Liver (tissue), 9 donors: Measurements from ENCODE around the gene TMEM205. TPM values are rescaled to one million over a fixed set of nuclear protein-coding genes. Genes with fewer than 3 reads are reported as not detected.

Source experiments
- DNase-seq: peaks from one replicate; pipeline ENCODE4 v3.0.0-alpha.2; 2017; ENCODE audit warnings: low spot score
- H3K27ac ChIP-seq, 2 donors: one replicate each; pipeline ENCODE4 v1.7.0; 2013; ENCODE audit warnings: inconsistent platforms in 2 of 2, low read length in 2 of 2, control low read depth in 1 of 2, low read depth in 1 of 2, mild to moderate bottlenecking in 1 of 2
- H3K27me3 ChIP-seq, 4 donors: one replicate each; pipeline versions ENCODE4 v1.6.1 to v1.7.0; 2013; ENCODE audit warnings: low read length in 3 of 4, inconsistent platforms in 1 of 4, mild to moderate bottlenecking in 1 of 4, moderate library complexity in 1 of 4; ENCODE audit not compliant: control insufficient read depth in 4 of 4, insufficient read depth in 4 of 4
- H3K36me3 ChIP-seq, 4 donors: one replicate each; pipeline versions ENCODE4 v1.6.1 to v1.7.0; 2013; ENCODE audit warnings: low read length in 3 of 4, mild to moderate bottlenecking in 3 of 4, low read depth in 1 of 4, moderate library complexity in 1 of 4; ENCODE audit not compliant: control insufficient read depth in 4 of 4, insufficient read depth in 3 of 4
- H3K4me1 ChIP-seq, 4 donors: one replicate each; pipeline versions ENCODE4 v1.6.1 to v1.7.0; 2013; ENCODE audit warnings: low read length in 3 of 4, mild to moderate bottlenecking in 3 of 4, moderate library complexity in 1 of 4; ENCODE audit not compliant: control insufficient read depth in 4 of 4, insufficient read depth in 4 of 4
- H3K4me3 ChIP-seq, 3 donors: one replicate each; pipeline versions ENCODE4 v1.6.1 to v1.7.0; 2013; ENCODE audit warnings: low read length in 3 of 3, control low read depth in 1 of 3, low read depth in 1 of 3, mild to moderate bottlenecking in 1 of 3
- H3K9ac ChIP-seq, 2 donors: one replicate each; pipeline ENCODE4 v1.7.0; 2013; ENCODE audit warnings: low read length in 2 of 2, mild to moderate bottlenecking in 2 of 2, moderate library complexity in 2 of 2, control low read depth in 1 of 2, low read depth in 1 of 2
- H3K9me3 ChIP-seq, 4 donors: one replicate each; pipeline versions ENCODE4 v1.6.1 to v1.7.0; 2013; ENCODE audit warnings: low read length in 3 of 4; ENCODE audit not compliant: control insufficient read depth in 4 of 4
- EGR1 ChIP-seq, 2 donors: IDR thresholded peaks; 2 replicates each; pipeline ENCODE4 v1.6.1; 2016 to 2018; ENCODE audit warnings: antibody characterized with exemption in 2 of 2, low read depth in 2 of 2
- FOXA1 ChIP-seq: IDR thresholded peaks from 2 replicates; pipeline ENCODE4 v1.6.1; 2016; ENCODE audit warnings: antibody characterized with exemption
- FOXA2 ChIP-seq: IDR thresholded peaks from 2 replicates; pipeline ENCODE4 v1.6.1; 2016; ENCODE audit warnings: antibody characterized with exemption
- GABPA ChIP-seq, 2 donors: IDR thresholded peaks in 1 of 2; conservative IDR thresholded peaks in 1 of 2; 2 replicates each; pipeline ENCODE4 v1.6.1; 2016; ENCODE audit warnings: antibody characterized with exemption in 2 of 2, mild to moderate bottlenecking in 1 of 2, moderate library complexity in 1 of 2
- HNF4A ChIP-seq, 2 donors: conservative IDR thresholded peaks; 2 replicates each; pipeline ENCODE4 v1.6.1; 2016; ENCODE audit warnings: antibody characterized with exemption in 2 of 2, mild to moderate bottlenecking in 2 of 2
- HNF4G ChIP-seq: IDR thresholded peaks from 2 replicates; pipeline ENCODE4 v1.6.1; 2016; ENCODE audit warnings: antibody characterized with exemption
- JUND ChIP-seq, 2 donors: IDR thresholded peaks; 2 replicates each; pipeline ENCODE4 v1.6.1; 2016; ENCODE audit warnings: antibody characterized with exemption in 2 of 2
- NR2F2 ChIP-seq: IDR thresholded peaks from 2 replicates; pipeline ENCODE4 v1.6.1; 2016; ENCODE audit warnings: antibody characterized with exemption
- RAD21 ChIP-seq, 2 donors: IDR thresholded peaks; 2 replicates each; pipeline ENCODE4 v1.6.1; 2016; ENCODE audit warnings: antibody characterized with exemption in 2 of 2, mild to moderate bottlenecking in 2 of 2
- RXRA ChIP-seq, 2 donors: IDR thresholded peaks; 2 replicates each; pipeline ENCODE4 v1.6.1; 2017 to 2018; ENCODE audit warnings: antibody characterized with exemption in 2 of 2, mild to moderate bottlenecking in 1 of 2
- SP1 ChIP-seq: IDR thresholded peaks from 2 replicates; pipeline ENCODE4 v1.6.1; 2018; ENCODE audit warnings: antibody characterized with exemption, mild to moderate bottlenecking
- TAF1 ChIP-seq: conservative IDR thresholded peaks from 2 replicates; pipeline ENCODE4 v1.6.1; 2016; ENCODE audit warnings: antibody characterized with exemption, mild to moderate bottlenecking
- YY1 ChIP-seq: IDR thresholded peaks from 2 replicates; pipeline ENCODE4 v1.6.1; 2016; ENCODE audit warnings: antibody characterized with exemption, mild to moderate bottlenecking
- WGBS: extraction: QIAGEN DNeasy Blood & Tissue Kit; methylation state at CpG from one replicate; pipeline ENCODE4 v1.1.7; 2013; 5-methylcytosine and 5-hydroxymethylcytosine counted together
- polyA plus RNA-seq, 2 donors: library from polyadenylated mRNA; stranded (reverse) in 1 of 2; unstranded in 1 of 2; fragments of 200-250 nt in 1 of 2; fragments of >200 nt in 1 of 2; fragmentation: Nextera tagmentation in 1 of 2; extraction: Ambion mirVana in 1 of 2; gene quantifications; one replicate each; pipeline versions ENCODE4 v1.2.1 to v1.2.3, GENCODE V29; 2013 to 2015
- total RNA-seq, 2 donors: library from RNA; depleted of rRNA; stranded (reverse); fragments of >200 nt; gene quantifications; one replicate each; pipeline ENCODE4 v1.2.3, GENCODE V29; 2014
- TF ChIP-seq, protein P1 (sequence below): IDR thresholded peaks from 2 replicates; pipeline ENCODE4 v1.6.1; 2016; ENCODE audit warnings: antibody characterized with exemption
- TF ChIP-seq, protein P2 (sequence below): IDR thresholded peaks from 2 replicates; pipeline ENCODE4 v1.6.1; 2016; ENCODE audit warnings: antibody characterized with exemption
- TF ChIP-seq, protein P3 (sequence below): IDR thresholded peaks from 2 replicates; pipeline ENCODE4 v1.6.1; 2016; ENCODE audit warnings: antibody characterized with exemption
- TF ChIP-seq, protein P4 (sequence below): fragments of 150-350 bp; IDR thresholded peaks from 2 replicates; pipeline ENCODE4 v1.5.1; 2017; ENCODE audit warnings: improper control_type of control experiment, low read depth, low read length; ENCODE audit not compliant: missing input control
- TF ChIP-seq, protein P5 (sequence below): IDR thresholded peaks from 2 replicates; pipeline ENCODE4 v1.6.1; 2016; ENCODE audit warnings: antibody characterized with exemption, mild to moderate bottlenecking
- donor health status: healthy.
- donor health status: healthy.
- donor health status: healthy.
- donor health status: healthy.
- donor health status: healthy.

TMEM205 gene
- total and polyA plus RNA-seq, 4 donors, result 110 to 410 (median 272) TPM

DNA sequence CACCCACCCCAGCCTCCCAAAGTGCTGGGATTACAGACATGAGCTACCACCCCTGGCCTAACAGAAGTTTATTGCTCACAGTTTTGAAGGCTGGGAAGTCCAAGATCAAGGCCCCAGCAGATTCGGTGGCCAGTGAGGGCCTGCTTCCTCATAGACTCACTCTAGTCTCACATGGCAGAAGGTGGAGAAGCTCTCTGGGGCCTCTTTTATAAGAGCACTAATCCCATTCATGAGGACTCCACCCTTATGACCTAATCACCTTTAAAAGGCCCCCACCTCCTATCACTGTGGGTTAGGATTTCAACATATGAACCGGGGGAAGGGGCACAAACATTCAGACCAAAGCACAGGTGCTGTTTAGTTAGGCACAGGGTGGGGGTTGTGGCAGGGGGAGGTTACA lies 21.5 kb upstream of the TMEM205 start (continued):
- no peak for TF ChIP-seq EGR1 (IDR thresholded peaks at IDR 0.05; ENCODE audit: low read depth in 2 of 2)
- TF ChIP-seq HNF4A (conservative IDR thresholded peaks at IDR 0.05), result no peak
- TF ChIP-seq JUND (IDR thresholded peaks at IDR 0.05), result no peak

DNA sequence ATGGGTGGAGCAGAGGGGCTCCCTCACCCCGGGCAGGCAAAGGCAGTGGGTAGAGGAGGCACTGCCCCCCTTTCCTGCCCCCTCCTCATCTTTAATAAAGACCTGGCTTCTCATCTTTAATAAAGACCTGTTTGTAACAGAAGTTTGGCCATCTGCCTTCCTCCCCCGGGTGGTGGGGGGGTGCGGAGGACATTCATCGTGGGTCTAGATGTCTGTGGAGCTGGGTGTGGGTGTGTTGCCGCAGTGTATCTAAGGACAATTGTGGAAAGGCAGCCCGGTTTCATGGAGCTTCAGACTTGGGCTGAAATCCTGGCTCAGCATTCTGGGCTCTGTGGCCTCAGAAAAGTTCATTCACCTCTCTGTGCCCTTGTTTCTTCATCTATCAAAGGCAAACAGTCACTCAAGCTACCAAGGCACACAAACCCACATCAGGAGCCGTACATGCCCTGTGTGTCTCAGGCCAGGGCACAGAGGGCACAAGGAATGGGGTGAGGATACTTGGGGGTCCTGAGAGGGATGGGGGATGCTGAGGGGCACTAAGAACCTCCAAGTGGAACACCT lies 19.6 kb upstream of the TMEM205 start:
- Histone ChIP-seq H3K9ac (no peak overlapping the region), H3K27me3 (no peaks in the 10 kb centered on the region), H3K36me3 (peaks cover 3 to 26% (median 9%) of the 10 kb centered on the region in 4 donors), H3K27ac (no peak overlapping the region), H3K4me3 (no peak overlapping the region), H3K4me1 (peaks cover 3 to 16% (median 9%) of the 10 kb centered on the region in 4 donors), H3K9me3 (no peaks in the 10 kb centered on the region)
- DNase-seq, result no peak
- TF ChIP-seq RXRA (IDR thresholded peaks at IDR 0.05) (peak; percentile 62 to 90), HNF4A (conservative IDR thresholded peaks at IDR 0.05) (no peak), SP1 (peak; percentile 30)
- TF ChIP-seq, protein P1, sequence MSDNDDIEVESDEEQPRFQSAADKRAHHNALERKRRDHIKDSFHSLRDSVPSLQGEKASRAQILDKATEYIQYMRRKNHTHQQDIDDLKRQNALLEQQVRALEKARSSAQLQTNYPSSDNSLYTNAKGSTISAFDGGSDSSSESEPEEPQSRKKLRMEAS, result no peak
- 67% methylated on average over 7 of the region's 7 CpGs for WGBS

DNA sequence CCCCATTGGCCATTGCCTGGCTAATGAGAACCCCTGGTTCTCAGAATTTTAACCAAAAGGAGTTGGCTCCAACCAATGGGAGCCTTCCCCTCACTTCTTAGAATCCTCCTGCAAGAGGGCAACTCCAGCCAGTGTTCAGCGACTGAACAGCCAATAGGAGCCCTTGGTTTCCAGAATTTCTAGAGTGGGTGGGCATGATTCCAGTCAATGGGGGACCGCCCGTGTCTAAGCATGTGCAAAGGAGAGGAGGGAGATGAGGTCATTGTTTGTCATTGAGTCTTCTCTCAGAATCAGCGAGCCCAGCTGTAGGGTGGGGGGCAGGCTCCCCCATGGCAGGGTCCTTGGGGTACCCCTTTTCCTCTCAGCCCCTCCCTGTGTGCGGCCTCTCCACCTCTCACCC lies 18.9 kb upstream of the TMEM205 start:
- H3K4me1 ChIP-seq, result peaks cover 3 to 16% (median 9%) of the 10 kb centered on the region in 4 donors
- no peak overlapping the region for H3K4me3 ChIP-seq
- no peaks in the 10 kb centered on the region for H3K9me3 ChIP-seq
- H3K27me3 ChIP-seq, result no peaks in the 10 kb centered on the region
- no peak for TF ChIP-seq JUND (IDR thresholded peaks at IDR 0.05)
- TF ChIP-seq YY1, result no peak
- TF ChIP-seq RXRA (IDR thresholded peaks at IDR 0.05), result no peak
- TF ChIP-seq, protein P1, result no peak
- TF ChIP-seq SP1, result no peak
- TF ChIP-seq HNF4A (conservative IDR thresholded peaks at IDR 0.05), result no peak
- no peak for TF ChIP-seq HNF4G
- TF ChIP-seq, protein P2, sequence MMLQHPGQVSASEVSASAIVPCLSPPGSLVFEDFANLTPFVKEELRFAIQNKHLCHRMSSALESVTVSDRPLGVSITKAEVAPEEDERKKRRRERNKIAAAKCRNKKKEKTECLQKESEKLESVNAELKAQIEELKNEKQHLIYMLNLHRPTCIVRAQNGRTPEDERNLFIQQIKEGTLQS, result no peak
- TF ChIP-seq, protein P3, sequence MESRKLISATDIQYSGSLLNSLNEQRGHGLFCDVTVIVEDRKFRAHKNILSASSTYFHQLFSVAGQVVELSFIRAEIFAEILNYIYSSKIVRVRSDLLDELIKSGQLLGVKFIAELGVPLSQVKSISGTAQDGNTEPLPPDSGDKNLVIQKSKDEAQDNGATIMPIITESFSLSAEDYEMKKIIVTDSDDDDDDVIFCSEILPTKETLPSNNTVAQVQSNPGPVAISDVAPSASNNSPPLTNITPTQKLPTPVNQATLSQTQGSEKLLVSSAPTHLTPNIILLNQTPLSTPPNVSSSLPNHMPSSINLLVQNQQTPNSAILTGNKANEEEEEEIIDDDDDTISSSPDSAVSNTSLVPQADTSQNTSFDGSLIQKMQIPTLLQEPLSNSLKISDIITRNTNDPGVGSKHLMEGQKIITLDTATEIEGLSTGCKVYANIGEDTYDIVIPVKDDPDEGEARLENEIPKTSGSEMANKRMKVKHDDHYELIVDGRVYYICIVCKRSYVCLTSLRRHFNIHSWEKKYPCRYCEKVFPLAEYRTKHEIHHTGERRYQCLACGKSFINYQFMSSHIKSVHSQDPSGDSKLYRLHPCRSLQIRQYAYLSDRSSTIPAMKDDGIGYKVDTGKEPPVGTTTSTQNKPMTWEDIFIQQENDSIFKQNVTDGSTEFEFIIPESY, result no peak
- TF ChIP-seq EGR1 (IDR thresholded peaks at IDR 0.05; ENCODE audit: low read depth in 2 of 2), result no peak
- TF ChIP-seq RAD21 (IDR thresholded peaks at IDR 0.05), result no peak
- no peak for TF ChIP-seq TAF1
- TF ChIP-seq, protein P4, sequence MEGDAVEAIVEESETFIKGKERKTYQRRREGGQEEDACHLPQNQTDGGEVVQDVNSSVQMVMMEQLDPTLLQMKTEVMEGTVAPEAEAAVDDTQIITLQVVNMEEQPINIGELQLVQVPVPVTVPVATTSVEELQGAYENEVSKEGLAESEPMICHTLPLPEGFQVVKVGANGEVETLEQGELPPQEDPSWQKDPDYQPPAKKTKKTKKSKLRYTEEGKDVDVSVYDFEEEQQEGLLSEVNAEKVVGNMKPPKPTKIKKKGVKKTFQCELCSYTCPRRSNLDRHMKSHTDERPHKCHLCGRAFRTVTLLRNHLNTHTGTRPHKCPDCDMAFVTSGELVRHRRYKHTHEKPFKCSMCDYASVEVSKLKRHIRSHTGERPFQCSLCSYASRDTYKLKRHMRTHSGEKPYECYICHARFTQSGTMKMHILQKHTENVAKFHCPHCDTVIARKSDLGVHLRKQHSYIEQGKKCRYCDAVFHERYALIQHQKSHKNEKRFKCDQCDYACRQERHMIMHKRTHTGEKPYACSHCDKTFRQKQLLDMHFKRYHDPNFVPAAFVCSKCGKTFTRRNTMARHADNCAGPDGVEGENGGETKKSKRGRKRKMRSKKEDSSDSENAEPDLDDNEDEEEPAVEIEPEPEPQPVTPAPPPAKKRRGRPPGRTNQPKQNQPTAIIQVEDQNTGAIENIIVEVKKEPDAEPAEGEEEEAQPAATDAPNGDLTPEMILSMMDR, result no peak
- TF ChIP-seq NR2F2, result no peak
- TF ChIP-seq FOXA2, result no peak
- TF ChIP-seq, protein P5, sequence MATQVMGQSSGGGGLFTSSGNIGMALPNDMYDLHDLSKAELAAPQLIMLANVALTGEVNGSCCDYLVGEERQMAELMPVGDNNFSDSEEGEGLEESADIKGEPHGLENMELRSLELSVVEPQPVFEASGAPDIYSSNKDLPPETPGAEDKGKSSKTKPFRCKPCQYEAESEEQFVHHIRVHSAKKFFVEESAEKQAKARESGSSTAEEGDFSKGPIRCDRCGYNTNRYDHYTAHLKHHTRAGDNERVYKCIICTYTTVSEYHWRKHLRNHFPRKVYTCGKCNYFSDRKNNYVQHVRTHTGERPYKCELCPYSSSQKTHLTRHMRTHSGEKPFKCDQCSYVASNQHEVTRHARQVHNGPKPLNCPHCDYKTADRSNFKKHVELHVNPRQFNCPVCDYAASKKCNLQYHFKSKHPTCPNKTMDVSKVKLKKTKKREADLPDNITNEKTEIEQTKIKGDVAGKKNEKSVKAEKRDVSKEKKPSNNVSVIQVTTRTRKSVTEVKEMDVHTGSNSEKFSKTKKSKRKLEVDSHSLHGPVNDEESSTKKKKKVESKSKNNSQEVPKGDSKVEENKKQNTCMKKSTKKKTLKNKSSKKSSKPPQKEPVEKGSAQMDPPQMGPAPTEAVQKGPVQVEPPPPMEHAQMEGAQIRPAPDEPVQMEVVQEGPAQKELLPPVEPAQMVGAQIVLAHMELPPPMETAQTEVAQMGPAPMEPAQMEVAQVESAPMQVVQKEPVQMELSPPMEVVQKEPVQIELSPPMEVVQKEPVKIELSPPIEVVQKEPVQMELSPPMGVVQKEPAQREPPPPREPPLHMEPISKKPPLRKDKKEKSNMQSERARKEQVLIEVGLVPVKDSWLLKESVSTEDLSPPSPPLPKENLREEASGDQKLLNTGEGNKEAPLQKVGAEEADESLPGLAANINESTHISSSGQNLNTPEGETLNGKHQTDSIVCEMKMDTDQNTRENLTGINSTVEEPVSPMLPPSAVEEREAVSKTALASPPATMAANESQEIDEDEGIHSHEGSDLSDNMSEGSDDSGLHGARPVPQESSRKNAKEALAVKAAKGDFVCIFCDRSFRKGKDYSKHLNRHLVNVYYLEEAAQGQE, result no peak
- no peak for TF ChIP-seq FOXA1
- no peak for TF ChIP-seq GABPA (IDR thresholded peaks at IDR 0.05 in 1 of 2, conservative IDR thresholded peaks at IDR 0.05 in 1 of 2)
- peaks cover 3 to 26% (median 8%) of the 10 kb centered on the region in 4 donors for H3K36me3 ChIP-seq
- no peak overlapping the region for H3K27ac ChIP-seq
- no peak for DNase-seq
- 94% methylated on average over 5 of the region's 5 CpGs for WGBS
- H3K9ac ChIP-seq, result no peak overlapping the region
